DND-41 (cell line): ENCODE data around the gene ZNF619.

Experiments
- EZH2 ChIP-seq: IDR thresholded peaks from 3 replicates; pipeline ENCODE4 v1.6.1; 2012; ENCODE audit warnings: borderline replicate concordance, low read depth, mild to moderate bottlenecking, moderate library complexity, low read length, inconsistent platforms; ENCODE audit not compliant: severe bottlenecking
- TF ChIP-seq, protein P1 (sequence below): IDR thresholded peaks from 2 replicates; pipeline ENCODE4 v1.5.1; 2012; ENCODE audit warnings: borderline replicate concordance, low read length, moderate library complexity, mild to moderate bottlenecking; ENCODE audit not compliant: poor library complexity, severe bottlenecking; ENCODE audit errors: extremely low read depth

DNA sequence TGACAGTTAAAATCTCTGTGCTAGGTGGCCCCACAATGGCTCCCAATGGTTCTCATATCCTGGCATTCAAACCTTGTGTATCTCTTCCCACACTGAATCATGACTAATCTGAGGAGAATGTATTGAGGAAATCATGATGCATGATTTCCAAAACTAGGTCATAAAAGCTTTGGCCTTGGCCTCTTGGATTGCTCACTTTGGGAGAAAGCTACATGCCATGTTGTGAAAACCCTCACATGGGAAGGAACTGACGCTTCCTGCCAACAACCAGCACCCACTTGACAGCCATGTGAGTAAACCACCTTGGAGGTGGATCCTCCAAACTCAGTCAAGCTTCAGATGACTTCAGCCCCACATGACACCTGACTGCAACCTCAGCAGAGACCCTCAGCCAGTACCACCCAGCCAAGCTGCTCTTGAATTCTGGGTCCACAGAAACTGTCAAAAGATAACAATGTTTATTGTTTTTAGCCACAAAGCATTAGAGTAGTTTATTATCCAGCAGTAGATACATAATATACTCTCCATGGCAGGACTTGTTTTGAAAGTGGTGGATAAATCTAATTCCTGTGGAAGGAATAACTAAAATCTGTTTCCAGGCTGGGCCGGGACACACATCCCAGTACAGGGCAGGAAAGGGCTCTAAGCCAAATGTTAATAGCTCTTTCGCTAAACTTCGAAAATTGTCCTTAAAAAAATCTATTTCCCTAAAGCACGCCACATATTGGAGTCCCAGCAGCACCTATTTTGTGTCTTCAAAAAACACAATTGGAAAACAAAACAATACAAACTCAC lies 27.9 kb downstream of the ZNF619 start:
- TF ChIP-seq, protein P1, sequence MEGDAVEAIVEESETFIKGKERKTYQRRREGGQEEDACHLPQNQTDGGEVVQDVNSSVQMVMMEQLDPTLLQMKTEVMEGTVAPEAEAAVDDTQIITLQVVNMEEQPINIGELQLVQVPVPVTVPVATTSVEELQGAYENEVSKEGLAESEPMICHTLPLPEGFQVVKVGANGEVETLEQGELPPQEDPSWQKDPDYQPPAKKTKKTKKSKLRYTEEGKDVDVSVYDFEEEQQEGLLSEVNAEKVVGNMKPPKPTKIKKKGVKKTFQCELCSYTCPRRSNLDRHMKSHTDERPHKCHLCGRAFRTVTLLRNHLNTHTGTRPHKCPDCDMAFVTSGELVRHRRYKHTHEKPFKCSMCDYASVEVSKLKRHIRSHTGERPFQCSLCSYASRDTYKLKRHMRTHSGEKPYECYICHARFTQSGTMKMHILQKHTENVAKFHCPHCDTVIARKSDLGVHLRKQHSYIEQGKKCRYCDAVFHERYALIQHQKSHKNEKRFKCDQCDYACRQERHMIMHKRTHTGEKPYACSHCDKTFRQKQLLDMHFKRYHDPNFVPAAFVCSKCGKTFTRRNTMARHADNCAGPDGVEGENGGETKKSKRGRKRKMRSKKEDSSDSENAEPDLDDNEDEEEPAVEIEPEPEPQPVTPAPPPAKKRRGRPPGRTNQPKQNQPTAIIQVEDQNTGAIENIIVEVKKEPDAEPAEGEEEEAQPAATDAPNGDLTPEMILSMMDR = no peak
- TF ChIP-seq EZH2 = no peak
